NT2/D1 (cell line): ENCODE measurements around the gene MAD2L1.

Experiments
- DNase-seq: peaks from one replicate; pipeline ENCODE4 v3.0.0-alpha.2; 2011; ENCODE audit warnings: low read depth, low spot score
- H3K27me3 ChIP-seq: 2 replicates; pipeline ENCODE4 v1.6.0; 2011; ENCODE audit warnings: mild to moderate bottlenecking; ENCODE audit not compliant: insufficient read length, insufficient read depth
- H3K36me3 ChIP-seq: 2 replicates; pipeline ENCODE4 v1.6.1; 2011; ENCODE audit warnings: mild to moderate bottlenecking, low read length, mixed read lengths; ENCODE audit not compliant: insufficient read depth, insufficient read length
- H3K4me1 ChIP-seq: 2 replicates; pipeline ENCODE4 v1.5.1; 2011; ENCODE audit not compliant: insufficient read depth, insufficient read length
- H3K4me3 ChIP-seq: 2 replicates; pipeline ENCODE4 v1.5.1; 2011; ENCODE audit warnings: low read depth; ENCODE audit not compliant: insufficient read length
- H3K9ac ChIP-seq: 2 replicates; pipeline ENCODE4 v1.6.0; 2011; ENCODE audit warnings: low read depth; ENCODE audit not compliant: insufficient read length
- H3K9me3 ChIP-seq: 2 replicates; pipeline ENCODE4 v1.5.1; 2011; ENCODE audit warnings: mild to moderate bottlenecking, low read length; ENCODE audit not compliant: insufficient read depth
- SUZ12 ChIP-seq: IDR thresholded peaks from 2 replicates; pipeline ENCODE4 v1.6.1; 2011; ENCODE audit not compliant: insufficient read length, insufficient read depth; ENCODE audit errors: extremely low read depth
- YY1 ChIP-seq: IDR thresholded peaks from 2 replicates; pipeline ENCODE4 v1.6.1; 2011; ENCODE audit not compliant: insufficient read length, insufficient read depth
- ZNF274 ChIP-seq: IDR thresholded peaks from 2 replicates; pipeline ENCODE4 v1.6.1; 2011; ENCODE audit warnings: mild to moderate bottlenecking, low read depth, low read length

Gene MAD2L1

DNA sequence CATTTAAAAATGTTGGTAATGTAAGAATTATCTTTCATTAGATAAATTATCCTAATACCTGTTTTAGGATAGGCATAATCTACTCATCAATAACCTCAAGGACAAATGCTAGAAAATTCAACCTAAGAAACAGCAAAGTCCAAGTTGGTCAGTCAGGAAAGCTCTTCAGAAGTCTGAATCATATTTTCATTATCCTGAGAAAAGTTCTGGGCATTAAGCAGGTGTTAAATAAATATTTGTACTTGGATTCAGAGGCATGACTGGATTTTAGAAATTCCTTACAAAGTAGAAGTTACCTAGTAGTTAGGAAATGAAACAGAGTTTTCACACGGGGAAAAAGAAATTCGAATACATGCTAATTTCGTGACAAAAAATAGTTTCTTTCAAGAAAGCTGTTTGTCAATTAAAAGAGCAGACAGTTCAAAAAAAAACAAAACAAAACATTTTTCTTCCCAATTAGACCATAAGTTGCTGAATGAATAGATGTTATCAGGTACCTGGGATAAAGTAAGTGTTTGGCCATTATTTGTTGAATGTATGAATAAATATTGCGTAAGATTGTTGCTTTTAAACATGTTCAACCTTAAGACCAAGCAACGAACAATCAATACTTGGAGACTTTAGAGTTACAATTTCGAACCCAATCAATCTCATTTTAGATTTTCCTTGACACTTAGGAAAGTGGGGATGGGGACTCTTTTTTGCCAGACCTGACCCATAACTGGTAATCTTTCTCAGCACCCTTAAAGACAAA, 48.5 kb downstream of the MAD2L1 start:
- Histone ChIP-seq H3K4me1 (no peaks in the 10 kb centered on the region), H3K9me3 (no peaks in the 10 kb centered on the region), H3K9ac (no peak overlapping the region), H3K36me3 (no peaks in the 10 kb centered on the region), H3K27me3 (no peaks in the 10 kb centered on the region), H3K4me3 (no peak overlapping the region)
- no peak for DNase-seq
- TF ChIP-seq ZNF274, result no peak
- no peak for TF ChIP-seq SUZ12

- no peak for DNase-seq
- H3K4me3 ChIP-seq, result no peak overlapping the region
- TF ChIP-seq ZNF274 (no peak), SUZ12 (no peak), YY1 (no peak)
These were observed 54.9 kb downstream of the MAD2L1 start for GRCh38 chr4:120011725-120012124.

GRCh38 chr4:120010646-120011045, 56.0 kb downstream of the MAD2L1 start:
- Histone ChIP-seq H3K27me3 (no peaks in the 10 kb centered on the region), H3K36me3 (no peaks in the 10 kb centered on the region), H3K9me3 (peaks cover 2% of the 10 kb centered on the region; the same call in 1 of the 2 replicates), H3K4me1 (no peaks in the 10 kb centered on the region), H3K9ac (no peak overlapping the region), H3K4me3 (no peak overlapping the region)
- DNase-seq, result no peak
- TF ChIP-seq YY1, result no peak
- no peak for TF ChIP-seq ZNF274
- no peak for TF ChIP-seq SUZ12

More at GRCh38 chr4:120011725-120012124, 54.9 kb downstream of the MAD2L1 start:
- H3K9ac ChIP-seq, result no peak overlapping the region
- H3K27me3 ChIP-seq, result no peaks in the 10 kb centered on the region
- no peaks in the 10 kb centered on the region for H3K9me3 ChIP-seq
- no peaks in the 10 kb centered on the region for H3K36me3 ChIP-seq
- H3K4me1 ChIP-seq, result no peaks in the 10 kb centered on the region

GRCh38 chr4:120009731-120010130, 56.9 kb downstream of the MAD2L1 start:
- no peaks in the 10 kb centered on the region for H3K27me3 ChIP-seq
- peaks cover 5% of the 10 kb centered on the region; the same call in 1 of the 2 replicates for H3K9me3 ChIP-seq
- no peak for TF ChIP-seq SUZ12
- TF ChIP-seq YY1, result no peak
- TF ChIP-seq ZNF274, result no peak
- DNase-seq, result no peak
- H3K4me1 ChIP-seq, result no peaks in the 10 kb centered on the region
- H3K4me3 ChIP-seq, result no peak overlapping the region
- no peaks in the 10 kb centered on the region for H3K36me3 ChIP-seq
- H3K9ac ChIP-seq, result no peak overlapping the region

- Histone ChIP-seq H3K9me3 (peaks cover 5% of the 10 kb centered on the region; the same call in 1 of the 2 replicates), H3K27me3 (no peaks in the 10 kb centered on the region), H3K4me3 (no peak overlapping the region), H3K9ac (no peak overlapping the region), H3K36me3 (no peaks in the 10 kb centered on the region), H3K4me1 (no peaks in the 10 kb centered on the region)
- no peak for TF ChIP-seq SUZ12
- no peak for TF ChIP-seq YY1
- no peak for DNase-seq
These were observed 57.7 kb downstream of the MAD2L1 start for GRCh38 chr4:120008957-120009356.

- Histone ChIP-seq H3K27me3 (no peaks in the 10 kb centered on the region), H3K9ac (no peak overlapping the region), H3K4me3 (no peak overlapping the region), H3K9me3 (peaks cover 5% of the 10 kb centered on the region; the same call in 1 of the 2 replicates), H3K4me1 (no peaks in the 10 kb centered on the region), H3K36me3 (no peaks in the 10 kb centered on the region)
- TF ChIP-seq SUZ12, result no peak
- TF ChIP-seq ZNF274, result no peak
- TF ChIP-seq YY1, result no peak
- no peak for DNase-seq
These were observed 58.7 kb downstream of the MAD2L1 start for GRCh38 chr4:120007896-120008436.

- TF ChIP-seq ZNF274 (no peak), SUZ12 (no peak), YY1 (no peak)
- no peak overlapping the region for H3K4me3 ChIP-seq
- no peak overlapping the region for H3K9ac ChIP-seq
- no peak for DNase-seq
- H3K9me3 ChIP-seq, result peaks cover 5% of the 10 kb centered on the region; the same call in 1 of the 2 replicates
- no peaks in the 10 kb centered on the region for H3K4me1 ChIP-seq
- H3K27me3 ChIP-seq, result no peaks in the 10 kb centered on the region
- H3K36me3 ChIP-seq, result no peaks in the 10 kb centered on the region
These were observed 59.3 kb downstream of the MAD2L1 start for GRCh38 chr4:120007191-120007871.
